ENCODE results near the gene NUP133.

NUP133 gene

GRCh38 chr1:229495782-229496181 lies 12.4 kb downstream of the NUP133 start:
- TF ChIP-seq CTCF (IDR thresholded peaks at IDR 0.05; ENCODE audit: low read depth, low read length, missing control alignments) = no peak
- H3K4me3 ChIP-seq (ENCODE audit: low read depth, low read length) = no peak overlapping the region
- DNase-seq (ENCODE audit: low read depth) = no peak
- in situ Hi-C loops (cut with HindIII; ENCODE audit: low sequenced_read_pairs) = no loop called here

- in situ Hi-C loops (cut with HindIII; ENCODE audit: low sequenced_read_pairs) = no loop called here
- H3K4me3 ChIP-seq (ENCODE audit: low read depth, low read length) = no peak overlapping the region
Observed at GRCh38 chr1:229487181-229487580, 21.0 kb downstream of the NUP133 start.

GRCh38 chr1:229485318-229485717 lies 22.8 kb downstream of the NUP133 start:
- in situ Hi-C loops (cut with HindIII; ENCODE audit: low sequenced_read_pairs) = no loop called here

More at GRCh38 chr1:229487181-229487580, 21.0 kb downstream of the NUP133 start:
- no peak for TF ChIP-seq CTCF (IDR thresholded peaks at IDR 0.05; ENCODE audit: low read depth, low read length, missing control alignments)
- no peak for DNase-seq (ENCODE audit: low read depth)

GRCh38 chr1:229482511-229482910 lies 25.6 kb downstream of the NUP133 start:
- in situ Hi-C loops (cut with HindIII; ENCODE audit: low sequenced_read_pairs) = no loop called here
- H3K4me3 ChIP-seq (ENCODE audit: low read depth, low read length) = no peak overlapping the region
- TF ChIP-seq CTCF (IDR thresholded peaks at IDR 0.05; ENCODE audit: low read depth, low read length, missing control alignments) = no peak
- no peak for DNase-seq (ENCODE audit: low read depth)

More at GRCh38 chr1:229485318-229485717, 22.8 kb downstream of the NUP133 start:
- no peak for DNase-seq (ENCODE audit: low read depth)
- H3K4me3 ChIP-seq (ENCODE audit: low read depth, low read length) = no peak overlapping the region
- TF ChIP-seq CTCF (IDR thresholded peaks at IDR 0.05; ENCODE audit: low read depth, low read length, missing control alignments) = no peak

GRCh38 chr1:229480495-229480894 lies 27.6 kb downstream of the NUP133 start:
- TF ChIP-seq CTCF (IDR thresholded peaks at IDR 0.05; ENCODE audit: low read depth, low read length, missing control alignments) = no peak
- H3K4me3 ChIP-seq (ENCODE audit: low read depth, low read length) = no peak overlapping the region
- in situ Hi-C loops (cut with HindIII; ENCODE audit: low sequenced_read_pairs) = no loop called here
- no peak for DNase-seq (ENCODE audit: low read depth)

GRCh38 chr1:229479660-229480399 lies 28.3 kb downstream of the NUP133 start:
- in situ Hi-C loops (cut with HindIII; ENCODE audit: low sequenced_read_pairs) = no loop called here
- no peak for DNase-seq (ENCODE audit: low read depth)
- no peak overlapping the region for H3K4me3 ChIP-seq (ENCODE audit: low read depth, low read length)
- no peak for TF ChIP-seq CTCF (IDR thresholded peaks at IDR 0.05; ENCODE audit: low read depth, low read length, missing control alignments)

Data from astrocyte of the cerebellum (primary cell).